ENCODE measurements around the gene SYNPO2.

The SYNPO2 gene

GRCh38 chr4:118981171-118981838 is 92.7 kb downstream of the SYNPO2 start:
- no peak for ATAC-seq (replicated peaks)
- no peaks in the 10 kb centered on the region for H3K9me3 Mint-ChIP-seq
- H3K27ac Mint-ChIP-seq = no peak overlapping the region
- no peaks in the 10 kb centered on the region for H3K36me3 Mint-ChIP-seq
- H3K4me3 Mint-ChIP-seq = no peak overlapping the region
- peaks cover 5 to 8% of the 10 kb centered on the region in 2 donors for H3K27me3 Mint-ChIP-seq
- no peak for DNase-seq
- no peaks in the 10 kb centered on the region for H3K4me1 Mint-ChIP-seq

GRCh38 chr4:118981839-118982381 is 93.3 kb downstream of the SYNPO2 start:
- Mint-ChIP-seq H3K9me3 (no peaks in the 10 kb centered on the region), H3K27me3 (peaks cover 5 to 8% of the 10 kb centered on the region in 2 donors), H3K4me1 (no peaks in the 10 kb centered on the region), H3K27ac (no peak overlapping the region), H3K4me3 (no peak overlapping the region), H3K36me3 (no peaks in the 10 kb centered on the region)
- DNase-seq = peak; percentile 15
- peak; percentile 63 to 72 for ATAC-seq (replicated peaks)

- DNase-seq = no peak
- ATAC-seq (replicated peaks) = no peak
- Mint-ChIP-seq H3K27me3 (peaks cover 5 to 8% of the 10 kb centered on the region in 2 donors), H3K36me3 (no peaks in the 10 kb centered on the region), H3K4me3 (no peak overlapping the region), H3K4me1 (no peaks in the 10 kb centered on the region), H3K9me3 (no peaks in the 10 kb centered on the region), H3K27ac (no peak overlapping the region)
Observed at GRCh38 chr4:118983293-118983692, 94.6 kb downstream of the SYNPO2 start.

- H3K27ac Mint-ChIP-seq = no peak overlapping the region
- H3K4me3 Mint-ChIP-seq = no peak overlapping the region
- no peaks in the 10 kb centered on the region for H3K36me3 Mint-ChIP-seq
- H3K27me3 Mint-ChIP-seq = peaks cover 5 to 8% of the 10 kb centered on the region in 2 donors
- ATAC-seq (replicated peaks) = no peak
- no peaks in the 10 kb centered on the region for H3K4me1 Mint-ChIP-seq
- no peaks in the 10 kb centered on the region for H3K9me3 Mint-ChIP-seq
- no peak for DNase-seq
Observed at GRCh38 chr4:118983831-118984230, 95.2 kb downstream of the SYNPO2 start.

GRCh38 chr4:118985170-118986000 is 96.7 kb downstream of the SYNPO2 start:
- Mint-ChIP-seq H3K9me3 (no peaks in the 10 kb centered on the region), H3K36me3 (no peaks in the 10 kb centered on the region), H3K27me3 (peaks cover 5 to 8% of the 10 kb centered on the region in 2 donors), H3K4me1 (no peaks in the 10 kb centered on the region), H3K4me3 (no peak overlapping the region), H3K27ac (no peak overlapping the region)
- DNase-seq = no peak
- no peak for ATAC-seq (replicated peaks)

GRCh38 chr4:118987959-118988634 is 99.4 kb downstream of the SYNPO2 start:
- H3K4me1 Mint-ChIP-seq = peaks cover 8 to 11% of the 10 kb centered on the region in 2 donors
- no peak overlapping the region for H3K4me3 Mint-ChIP-seq
- no peak for DNase-seq
- H3K27me3 Mint-ChIP-seq = peaks cover 3 to 7% of the 10 kb centered on the region in 2 donors
- H3K9me3 Mint-ChIP-seq = no peaks in the 10 kb centered on the region
- no peak for ATAC-seq (replicated peaks)
- H3K36me3 Mint-ChIP-seq = no peaks in the 10 kb centered on the region
- no peak overlapping the region for H3K27ac Mint-ChIP-seq

GRCh38 chr4:118988635-118988972 is 100.0 kb downstream of the SYNPO2 start:
- Mint-ChIP-seq H3K27me3 (peaks cover 0 to 1% of the 10 kb centered on the region in 2 donors), H3K27ac (no peak overlapping the region), H3K4me3 (no peak overlapping the region), H3K9me3 (no peaks in the 10 kb centered on the region), H3K36me3 (no peaks in the 10 kb centered on the region), H3K4me1 (peaks cover 8 to 11% of the 10 kb centered on the region in 2 donors)
- no peak for ATAC-seq (replicated peaks)
- DNase-seq = no peak

GRCh38 chr4:118989098-118990080 is 100.7 kb downstream of the SYNPO2 start:
- Mint-ChIP-seq H3K4me1 (peaks cover 8 to 11% of the 10 kb centered on the region in 2 donors), H3K4me3 (no peak overlapping the region), H3K9me3 (no peaks in the 10 kb centered on the region), H3K27ac (no peak overlapping the region), H3K36me3 (no peaks in the 10 kb centered on the region), H3K27me3 (no peaks in the 10 kb centered on the region)
- no peak for ATAC-seq (replicated peaks)
- DNase-seq = no peak

- ATAC-seq (replicated peaks) (peak in 1 of 2 donors; percentile 41), DNase-seq (no peak)
- Mint-ChIP-seq H3K4me1 (peaks cover 8 to 11% of the 10 kb centered on the region in 2 donors), H3K27me3 (no peaks in the 10 kb centered on the region), H3K27ac (no peak overlapping the region), H3K36me3 (no peaks in the 10 kb centered on the region), H3K4me3 (no peak overlapping the region), H3K9me3 (no peaks in the 10 kb centered on the region)
Observed at GRCh38 chr4:118991686-118992085, 103.0 kb downstream of the SYNPO2 start.

- H3K27ac Mint-ChIP-seq = no peak overlapping the region
- H3K9me3 Mint-ChIP-seq = no peaks in the 10 kb centered on the region
- H3K4me1 Mint-ChIP-seq = peaks cover 8 to 11% of the 10 kb centered on the region in 2 donors
- DNase-seq (no peak), ATAC-seq (replicated peaks) (no peak)
- H3K36me3 Mint-ChIP-seq = no peaks in the 10 kb centered on the region
- H3K27me3 Mint-ChIP-seq = no peaks in the 10 kb centered on the region
- no peak overlapping the region for H3K4me3 Mint-ChIP-seq
Observed at GRCh38 chr4:118992149-118992548, 103.5 kb downstream of the SYNPO2 start.

- Mint-ChIP-seq H3K9me3 (no peaks in the 10 kb centered on the region), H3K27me3 (no peaks in the 10 kb centered on the region), H3K27ac (no peak overlapping the region), H3K4me1 (peaks cover 8 to 11% of the 10 kb centered on the region in 2 donors), H3K4me3 (no peak overlapping the region), H3K36me3 (no peaks in the 10 kb centered on the region)
- ATAC-seq (replicated peaks) (no peak), DNase-seq (no peak)
Observed at GRCh38 chr4:118993333-118993732, 104.7 kb downstream of the SYNPO2 start.

GRCh38 chr4:118994030-118994429 is 105.4 kb downstream of the SYNPO2 start:
- H3K4me3 Mint-ChIP-seq = no peak overlapping the region
- no peaks in the 10 kb centered on the region for H3K27me3 Mint-ChIP-seq
- ATAC-seq (replicated peaks) = no peak
- H3K36me3 Mint-ChIP-seq = no peaks in the 10 kb centered on the region
- peaks cover 8 to 11% of the 10 kb centered on the region in 2 donors for H3K4me1 Mint-ChIP-seq
- DNase-seq = no peak
- no peak overlapping the region for H3K27ac Mint-ChIP-seq
- no peaks in the 10 kb centered on the region for H3K9me3 Mint-ChIP-seq

- Mint-ChIP-seq H3K36me3 (no peaks in the 10 kb centered on the region), H3K4me1 (peaks cover 8 to 11% of the 10 kb centered on the region in 2 donors), H3K4me3 (no peak overlapping the region), H3K27ac (no peak overlapping the region), H3K27me3 (peaks cover 0 to 4% of the 10 kb centered on the region in 2 donors), H3K9me3 (no peaks in the 10 kb centered on the region)
- ATAC-seq (replicated peaks) (no peak), DNase-seq (no peak)
Observed at GRCh38 chr4:118995693-118996391, 107.2 kb downstream of the SYNPO2 start.

Measured in stimulated activated naive B cell treated with anti-CD40 and anti-IgM and Interleukin-4, amounts not matched to agents 10 μg/mL and 1 μg/mL and 100 μg/mL, for 72 hours (primary cell).